ENCODE measurements around the gene RPS29.

DNA sequence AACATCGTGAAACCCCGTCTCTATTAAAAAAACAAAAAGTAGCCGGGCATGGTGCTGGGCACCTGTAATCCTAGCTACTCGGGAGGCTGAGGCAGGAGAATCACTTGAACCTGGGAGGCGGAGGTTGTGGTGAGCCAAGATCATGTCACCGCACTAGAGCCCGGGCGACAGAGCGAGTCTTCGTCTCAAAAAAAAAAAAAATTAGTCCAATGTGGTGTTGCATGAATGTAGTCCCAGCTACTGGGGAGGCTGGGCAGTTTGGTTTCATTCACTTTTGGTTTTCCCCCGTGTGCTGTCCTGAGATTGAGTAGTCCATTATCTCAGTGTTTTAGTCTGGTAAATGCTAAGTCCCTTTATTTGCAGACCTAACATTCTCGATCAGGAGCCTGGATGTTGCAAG lies 19.5 kb downstream of the RPS29 start:
- TF ChIP-seq POLR2AphosphoS5 (IDR thresholded peaks at IDR 0.05; ENCODE audit: borderline replicate concordance, low read depth, low read length) (no peak), EZH2 (IDR thresholded peaks at IDR 0.05) (no peak), FOXP2 (optimal IDR thresholded peaks at IDR 0.05; ENCODE audit: control extremely low read depth, extremely low read length, insufficient read depth) (no peak)

All from SK-N-MC (cell line).